RWPE1 (cell line): ENCODE measurements around the gene CUL5.
A peak's percentile ranks its signal among the peaks of the same experiment; 100 is the strongest.

Experiments used
- CTCF ChIA-PET: fragments of 350-600 bp; sonication (Branson Sonifier 250); formaldehyde crosslinking; extraction: SDS; loops from one replicate; lab custom pipeline; 2021; lab: Yijun Ruan, JAX
- POLR2A ChIA-PET: fragments of 400-600 bp; formaldehyde crosslinking; extraction: SDS; loops from one replicate; lab custom pipeline; 2020; ENCODE audit warnings: antibody characterized with exemption; ENCODE audit not compliant: low non-redundant PET; lab: Yijun Ruan, JAX
- DNase-seq: peaks from one replicate; pipeline ENCODE4 v3.0.0; 2012; ENCODE audit warnings: low spot score
- H3K27ac ChIP-seq: fragments of 450-650 bp; 2 replicates; pipeline ENCODE4 v1.5.1; 2017
- TF ChIP-seq, protein P1 (sequence below): fragments of 450-650 bp; conservative IDR thresholded peaks from 2 replicates; pipeline ENCODE4 v1.5.1; 2017; ENCODE audit warnings: low read depth, mild to moderate bottlenecking

The CUL5 gene

DNA sequence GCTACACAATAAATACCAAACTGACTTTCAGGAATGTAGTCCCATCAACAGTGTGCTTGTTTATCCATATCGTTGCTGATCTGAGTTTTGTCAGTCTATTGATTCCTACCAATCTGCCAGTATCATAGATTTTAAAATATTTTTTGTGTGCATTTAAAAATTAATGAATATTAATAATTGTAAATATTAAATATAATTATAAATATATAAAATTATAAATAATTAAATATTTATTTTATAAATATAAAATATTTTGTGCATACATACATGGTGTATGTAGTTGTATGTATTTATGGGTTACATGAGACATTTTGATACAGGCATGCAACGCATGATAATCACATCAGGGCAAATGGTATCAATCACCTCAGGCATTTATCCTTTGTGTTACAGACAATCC lies 53.6 kb downstream of the CUL5 start:
- TF ChIP-seq, protein P1, sequence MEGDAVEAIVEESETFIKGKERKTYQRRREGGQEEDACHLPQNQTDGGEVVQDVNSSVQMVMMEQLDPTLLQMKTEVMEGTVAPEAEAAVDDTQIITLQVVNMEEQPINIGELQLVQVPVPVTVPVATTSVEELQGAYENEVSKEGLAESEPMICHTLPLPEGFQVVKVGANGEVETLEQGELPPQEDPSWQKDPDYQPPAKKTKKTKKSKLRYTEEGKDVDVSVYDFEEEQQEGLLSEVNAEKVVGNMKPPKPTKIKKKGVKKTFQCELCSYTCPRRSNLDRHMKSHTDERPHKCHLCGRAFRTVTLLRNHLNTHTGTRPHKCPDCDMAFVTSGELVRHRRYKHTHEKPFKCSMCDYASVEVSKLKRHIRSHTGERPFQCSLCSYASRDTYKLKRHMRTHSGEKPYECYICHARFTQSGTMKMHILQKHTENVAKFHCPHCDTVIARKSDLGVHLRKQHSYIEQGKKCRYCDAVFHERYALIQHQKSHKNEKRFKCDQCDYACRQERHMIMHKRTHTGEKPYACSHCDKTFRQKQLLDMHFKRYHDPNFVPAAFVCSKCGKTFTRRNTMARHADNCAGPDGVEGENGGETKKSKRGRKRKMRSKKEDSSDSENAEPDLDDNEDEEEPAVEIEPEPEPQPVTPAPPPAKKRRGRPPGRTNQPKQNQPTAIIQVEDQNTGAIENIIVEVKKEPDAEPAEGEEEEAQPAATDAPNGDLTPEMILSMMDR = no peak
- DNase-seq = no peak
- ChIA-PET CTCF (no interaction called here), POLR2A (no interaction called here)
- no peak overlapping the region for H3K27ac ChIP-seq

DNA sequence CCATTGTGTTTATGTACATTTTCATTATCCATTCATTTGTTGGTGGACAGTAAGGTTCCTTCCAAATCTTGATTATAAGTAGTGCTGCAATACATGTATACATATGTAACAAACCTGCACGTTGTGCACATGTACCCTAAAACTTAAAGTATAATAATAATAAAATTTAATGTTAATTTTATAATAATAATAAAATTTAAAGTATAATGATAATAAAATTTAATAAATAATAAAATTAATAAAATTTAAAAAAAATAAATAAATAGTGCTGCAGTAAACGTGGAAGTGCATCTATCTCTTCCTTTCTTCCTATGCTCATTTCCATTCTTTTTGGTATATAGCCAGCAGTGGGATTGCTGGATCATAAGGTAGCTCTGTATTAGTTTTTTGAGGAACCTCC lies 54.7 kb downstream of the CUL5 start:
- DNase-seq = no peak
- TF ChIP-seq, protein P1 = no peak
- ChIA-PET CTCF (interaction anchor here (0.6 kb wide), 1 partner anchor 23 kb away, joined by 3 read pairs; no protein-coding TSS in a partner anchor), POLR2A (no interaction called here)
- no peak overlapping the region for H3K27ac ChIP-seq

DNA sequence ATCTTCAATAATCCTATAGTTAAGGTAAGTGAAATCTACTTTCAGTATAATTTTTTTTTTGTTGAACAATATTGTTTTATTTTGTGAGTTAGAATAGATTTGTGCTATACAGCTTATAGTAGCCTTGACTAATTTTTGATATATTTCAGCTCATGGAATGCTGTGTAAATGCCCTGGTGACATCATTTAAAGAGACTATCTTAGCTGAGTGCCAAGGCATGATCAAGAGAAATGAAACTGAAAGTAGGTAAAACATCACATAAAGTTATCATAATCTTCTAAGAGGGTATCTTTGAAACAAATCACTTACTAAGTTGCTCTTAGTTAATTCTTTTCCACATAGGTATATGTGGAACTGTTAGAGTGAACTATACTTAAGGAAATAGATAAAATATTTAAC lies 61.2 kb downstream of the CUL5 start:
- ChIA-PET CTCF (interaction anchor here (0.7 kb wide), 1 partner anchor 27 kb away, joined by 5 read pairs; no protein-coding TSS in a partner anchor), POLR2A (no interaction called here)
- TF ChIP-seq, protein P1 = no peak
- H3K27ac ChIP-seq = no peak overlapping the region
- peak; percentile 4 for DNase-seq

DNA sequence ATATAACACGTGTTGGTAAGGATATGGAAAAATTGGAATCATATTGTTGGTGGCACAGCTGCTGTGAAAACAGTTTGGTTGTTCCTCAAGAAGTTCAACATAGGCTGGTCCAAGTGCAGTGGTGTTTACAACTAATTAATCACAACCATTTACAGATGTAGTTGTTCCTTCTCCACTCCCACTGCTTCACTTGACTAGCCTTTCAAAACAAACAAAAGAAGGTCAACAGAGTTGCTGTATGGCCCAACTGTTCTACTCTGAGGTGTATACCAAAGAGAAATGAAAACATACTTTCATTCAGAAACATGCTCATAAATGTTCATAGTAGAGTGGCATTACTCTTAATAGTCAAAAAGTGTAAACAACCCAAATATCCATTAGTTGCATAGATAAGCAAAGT lies 76.1 kb downstream of the CUL5 start:
- DNase-seq = no peak
- no peak overlapping the region for H3K27ac ChIP-seq
- TF ChIP-seq, protein P1 = no peak
- ChIA-PET POLR2A (no interaction called here), CTCF (interaction anchor here (0.6 kb wide), 1 partner anchor 115 kb away, joined by 7 read pairs; no protein-coding TSS in a partner anchor)

DNA sequence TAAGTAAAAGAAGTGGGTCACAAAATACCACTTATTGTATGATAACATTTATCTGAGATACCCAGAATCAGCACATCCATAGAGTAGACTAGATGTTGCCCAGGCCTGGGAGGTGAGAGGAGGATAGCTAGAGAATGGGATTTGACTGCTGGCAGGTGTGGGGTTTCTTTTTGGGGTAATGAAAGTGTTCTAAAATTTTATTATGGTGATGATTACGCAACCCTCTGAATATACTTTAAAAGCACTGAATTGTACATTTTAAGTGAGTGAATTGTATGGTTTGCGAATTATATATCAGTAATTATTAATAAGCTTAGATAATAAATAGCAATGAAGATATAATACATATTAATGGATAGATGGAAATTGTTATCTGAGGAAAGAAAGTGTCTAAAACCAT lies 77.0 kb downstream of the CUL5 start:
- ChIA-PET CTCF (no interaction called here), POLR2A (no interaction called here)
- TF ChIP-seq, protein P1 = no peak
- no peak for DNase-seq
- no peak overlapping the region for H3K27ac ChIP-seq

DNA sequence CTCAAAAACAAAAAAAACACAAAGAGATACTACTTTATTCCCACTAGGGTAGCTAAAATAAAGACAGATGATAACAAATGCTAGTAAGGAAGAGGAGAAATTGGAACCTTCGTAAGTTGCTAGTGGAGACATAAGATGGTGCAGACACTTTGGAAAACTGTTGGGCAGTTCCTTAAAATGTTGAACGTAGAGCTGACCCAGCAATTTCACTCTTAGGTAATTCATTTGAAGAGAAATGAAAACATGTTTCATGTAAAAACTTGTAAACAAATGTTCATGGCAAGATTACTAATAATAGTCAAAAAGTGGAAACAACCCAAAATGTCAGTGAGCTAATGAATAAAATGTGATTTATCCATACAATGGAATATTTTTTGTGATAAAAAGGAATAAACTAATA lies 83.4 kb downstream of the CUL5 start:
- POLR2A ChIA-PET = no interaction called here
- TF ChIP-seq, protein P1 = no peak

More for the DNA sequence above, 83.4 kb downstream of the CUL5 start:
- DNase-seq = no peak
- CTCF ChIA-PET = interaction anchor here (1.0 kb wide), 1 partner anchor 24 kb away, joined by 3 read pairs; no protein-coding TSS in a partner anchor
- no peak overlapping the region for H3K27ac ChIP-seq
